Activated CD4-positive, alpha-beta T cell treated with anti-CD3 and anti-CD28 coated beads, Interleukin-2, amount 10 ng/mL, durations not matched to agents 7 days and 5 days (primary cell): ENCODE data around the gene TMEM272. TPM values are rescaled to one million over a fixed set of nuclear protein-coding genes. Genes with fewer than 3 reads are reported as not detected.

Source experiments
- CTCF ChIA-PET: fragments of 350-600 bp; sonication (Branson Sonifier 250); formaldehyde crosslinking; loops from one replicate; lab custom pipeline; 2021; ENCODE audit warnings: antibody characterized with exemption; lab: Charles Lee
- POLR2A ChIA-PET: fragments of 350-600 bp; sonication (Branson Sonifier 250); formaldehyde crosslinking; loops from one replicate; lab custom pipeline; 2021; ENCODE audit warnings: antibody characterized with exemption; lab: Charles Lee
- DNase-seq: peaks from one replicate; pipeline ENCODE4 v3.0.0-alpha.2; 2020
- H3K27ac Mint-ChIP-seq: one replicate; pipeline ENCODE4 v1.8.0; 2021; ENCODE audit warnings: mild to moderate bottlenecking, moderate library complexity, mixed read lengths
- H3K27me3 Mint-ChIP-seq: one replicate; pipeline ENCODE4 v1.8.0; 2021; ENCODE audit warnings: mixed read lengths
- H3K36me3 Mint-ChIP-seq: one replicate; pipeline ENCODE4 v1.8.0; 2021; ENCODE audit warnings: low read depth, mixed read lengths
- H3K4me1 Mint-ChIP-seq: one replicate; pipeline ENCODE4 v1.8.0; 2021; ENCODE audit warnings: mixed read lengths
- H3K4me3 Mint-ChIP-seq: one replicate; pipeline ENCODE4 v1.8.0; 2021; ENCODE audit warnings: mild to moderate bottlenecking, moderate library complexity, mixed read lengths
- H3K9me3 Mint-ChIP-seq: one replicate; pipeline ENCODE4 v1.8.0; 2021; ENCODE audit warnings: mixed read lengths
- total RNA-seq, 2 experiments: library from RNA; stranded (reverse); gene quantifications; one replicate each; pipeline ENCODE4 v1.2.3, GENCODE V29; 2021

Gene TMEM272
- total RNA-seq, 2 experiments from 2014 or later, result 1.3 to 1.5 TPM

DNA sequence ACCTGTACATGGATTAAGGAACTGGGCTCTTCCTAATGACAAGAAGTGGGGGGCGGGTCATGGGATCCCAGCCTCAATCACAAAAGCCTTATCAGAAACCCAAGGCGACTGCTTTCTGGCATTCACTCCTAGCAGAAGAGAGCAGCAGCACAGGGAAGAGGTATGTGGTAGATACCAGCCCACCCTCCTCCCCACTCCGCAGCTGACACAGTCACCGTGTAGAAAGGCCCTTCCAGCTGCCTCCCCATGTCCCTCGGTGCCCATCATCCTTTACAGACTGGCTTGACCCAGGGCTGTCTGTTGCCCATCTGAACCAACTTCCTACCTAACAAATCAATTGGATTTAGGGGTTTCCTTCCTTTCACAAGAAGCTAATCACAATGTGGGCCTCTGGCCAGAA is 37.9 kb downstream of the TMEM272 start:
- no peak overlapping the region for H3K27ac Mint-ChIP-seq
- H3K36me3 Mint-ChIP-seq, result peaks cover 3% of the 10 kb centered on the region
- POLR2A ChIA-PET, result no interaction called here
- CTCF ChIA-PET, result no interaction called here
- H3K27me3 Mint-ChIP-seq, result no peaks in the 10 kb centered on the region
- no peak for DNase-seq
- no peak overlapping the region for H3K4me3 Mint-ChIP-seq
- H3K4me1 Mint-ChIP-seq, result peaks cover 42% of the 10 kb centered on the region
- H3K9me3 Mint-ChIP-seq, result no peaks in the 10 kb centered on the region

DNA sequence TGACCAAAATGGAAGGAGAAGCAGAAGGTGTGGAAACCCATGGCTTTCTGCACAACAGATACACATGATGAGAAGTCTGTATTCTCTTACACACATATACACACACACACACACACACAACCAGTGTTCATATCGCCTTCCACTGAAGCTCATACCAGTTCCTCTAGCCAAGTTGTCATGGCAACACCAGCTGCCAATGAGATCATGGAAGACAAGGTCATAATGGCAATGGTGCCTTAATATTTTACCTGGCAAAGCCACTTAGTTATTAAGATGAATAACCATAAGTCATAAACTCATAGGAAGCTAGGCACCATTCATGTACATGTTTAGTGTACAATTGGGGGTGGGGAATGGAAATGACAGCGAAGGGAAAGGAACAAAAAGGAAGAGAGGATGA is 38.4 kb downstream of the TMEM272 start:
- Mint-ChIP-seq H3K4me1 (peaks cover 42% of the 10 kb centered on the region), H3K9me3 (no peaks in the 10 kb centered on the region), H3K27ac (no peak overlapping the region), H3K27me3 (no peaks in the 10 kb centered on the region), H3K4me3 (no peak overlapping the region), H3K36me3 (peaks cover 3% of the 10 kb centered on the region)
- CTCF ChIA-PET, result no interaction called here
- DNase-seq, result no peak
- POLR2A ChIA-PET, result no interaction called here

DNA sequence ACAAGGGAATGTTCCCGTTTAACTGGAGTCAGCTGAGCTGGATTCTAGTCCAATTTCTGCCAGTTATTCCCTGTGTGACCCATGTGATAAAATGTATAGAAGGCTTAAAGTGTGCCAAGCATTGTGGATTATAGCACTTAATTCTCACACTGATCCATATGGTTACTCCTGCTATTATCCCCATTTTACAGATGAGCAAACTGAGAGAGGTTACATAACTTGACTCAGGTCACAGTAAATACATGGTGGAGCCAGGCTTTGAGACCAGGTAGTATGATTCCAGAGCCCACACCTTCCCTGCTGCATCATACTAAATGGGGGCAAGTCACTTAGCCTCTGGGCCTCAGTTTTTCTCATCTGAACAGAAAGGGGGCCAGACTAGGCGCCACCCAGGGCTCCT is 39.1 kb downstream of the TMEM272 start:
- H3K4me3 Mint-ChIP-seq, result no peak overlapping the region
- H3K4me1 Mint-ChIP-seq, result peaks cover 43% of the 10 kb centered on the region
- H3K27me3 Mint-ChIP-seq, result no peaks in the 10 kb centered on the region
- no peaks in the 10 kb centered on the region for H3K9me3 Mint-ChIP-seq
- H3K36me3 Mint-ChIP-seq, result peaks cover 3% of the 10 kb centered on the region
- no peak overlapping the region for H3K27ac Mint-ChIP-seq
- ChIA-PET POLR2A (no interaction called here), CTCF (interaction anchor here (1.1 to 1.6 kb wide), 3 partner anchors 8 to 10 kb away, joined by 3 to 8 read pairs (median 6); no protein-coding TSS in a partner anchor)
- DNase-seq, result no peak

DNA sequence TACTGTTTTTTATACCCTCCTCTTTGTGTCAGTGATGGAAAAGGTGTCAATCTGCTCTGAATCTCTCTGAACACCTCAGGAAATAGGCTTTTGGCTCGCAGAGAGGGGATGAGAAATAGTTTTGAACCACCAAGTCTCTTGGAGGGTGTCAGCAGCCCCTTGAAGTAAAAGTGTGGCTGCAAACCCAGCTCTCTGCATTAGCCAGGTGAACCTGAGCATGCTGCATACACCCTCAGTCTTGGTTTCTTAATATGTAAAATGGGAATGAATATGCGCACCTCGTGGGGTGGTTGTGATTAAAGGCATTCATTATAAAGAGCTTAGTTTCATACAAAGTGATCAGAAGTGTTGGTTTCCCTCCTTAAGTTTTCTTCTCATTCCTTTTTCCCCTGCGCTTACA is 39.7 kb downstream of the TMEM272 start:
- Mint-ChIP-seq H3K27me3 (no peaks in the 10 kb centered on the region), H3K9me3 (no peaks in the 10 kb centered on the region), H3K4me3 (peak overlapping the region; percentile 84), H3K27ac (peak overlapping the region; percentile 91), H3K36me3 (peaks cover 3% of the 10 kb centered on the region), H3K4me1 (peaks cover 41% of the 10 kb centered on the region)
- CTCF ChIA-PET, result interaction anchor here (1.1 to 1.6 kb wide), 3 partner anchors 9 to 10 kb away, joined by 3 to 8 read pairs (median 6); no protein-coding TSS in a partner anchor
- no peak for DNase-seq
- POLR2A ChIA-PET, result no interaction called here

DNA sequence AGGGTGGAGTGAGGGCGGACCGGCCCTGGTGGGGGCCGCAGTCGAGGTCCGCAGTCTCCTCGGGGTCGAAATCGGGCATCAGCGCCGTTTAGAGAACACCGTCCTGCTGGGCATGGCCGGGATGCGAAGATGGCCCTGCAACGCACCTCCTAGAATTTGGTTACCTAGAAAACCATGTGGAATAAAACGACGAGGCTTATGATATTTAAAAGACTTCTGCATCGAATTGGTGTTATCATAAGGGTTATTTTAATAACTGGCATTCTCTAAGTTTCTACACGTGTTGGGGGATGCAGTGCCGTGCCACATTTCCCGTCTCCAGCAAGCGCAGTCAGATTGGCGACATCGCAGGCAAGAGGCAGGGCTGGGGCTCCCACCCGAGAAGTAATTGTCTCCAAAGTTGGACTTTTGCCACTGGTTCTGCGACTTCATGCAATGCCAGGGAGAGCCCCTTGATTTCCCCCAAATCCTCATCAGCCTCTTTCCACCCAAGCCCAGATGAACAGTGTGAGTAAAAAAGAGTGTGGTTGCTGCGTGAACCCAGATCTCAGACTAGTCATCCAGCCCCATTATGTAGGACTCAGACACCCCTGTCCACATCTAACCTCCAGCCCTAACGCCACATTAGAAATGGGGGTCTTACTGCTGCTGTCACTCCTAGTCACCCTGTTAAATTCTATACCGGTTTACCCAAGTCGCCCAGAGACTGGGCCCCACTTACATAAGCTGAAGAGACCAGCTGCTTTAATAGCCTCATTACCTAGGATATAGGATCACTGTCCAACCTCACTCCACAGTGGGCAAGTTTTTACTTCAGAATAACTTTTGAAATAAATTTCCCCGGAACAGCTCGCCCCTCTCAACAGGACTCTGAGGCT is 40.4 kb downstream of the TMEM272 start:
- Mint-ChIP-seq H3K27me3 (no peaks in the 10 kb centered on the region), H3K9me3 (no peaks in the 10 kb centered on the region), H3K4me3 (peak overlapping the region; percentile 84), H3K4me1 (peaks cover 41% of the 10 kb centered on the region), H3K27ac (peak overlapping the region; percentile 91), H3K36me3 (peaks cover 3% of the 10 kb centered on the region)
- POLR2A ChIA-PET, result no interaction called here
- DNase-seq, result peak; percentile 31
- CTCF ChIA-PET, result interaction anchor here (1.1 to 1.6 kb wide), 3 partner anchors 8 to 11 kb away, joined by 3 to 8 read pairs (median 6); no protein-coding TSS in a partner anchor

DNA sequence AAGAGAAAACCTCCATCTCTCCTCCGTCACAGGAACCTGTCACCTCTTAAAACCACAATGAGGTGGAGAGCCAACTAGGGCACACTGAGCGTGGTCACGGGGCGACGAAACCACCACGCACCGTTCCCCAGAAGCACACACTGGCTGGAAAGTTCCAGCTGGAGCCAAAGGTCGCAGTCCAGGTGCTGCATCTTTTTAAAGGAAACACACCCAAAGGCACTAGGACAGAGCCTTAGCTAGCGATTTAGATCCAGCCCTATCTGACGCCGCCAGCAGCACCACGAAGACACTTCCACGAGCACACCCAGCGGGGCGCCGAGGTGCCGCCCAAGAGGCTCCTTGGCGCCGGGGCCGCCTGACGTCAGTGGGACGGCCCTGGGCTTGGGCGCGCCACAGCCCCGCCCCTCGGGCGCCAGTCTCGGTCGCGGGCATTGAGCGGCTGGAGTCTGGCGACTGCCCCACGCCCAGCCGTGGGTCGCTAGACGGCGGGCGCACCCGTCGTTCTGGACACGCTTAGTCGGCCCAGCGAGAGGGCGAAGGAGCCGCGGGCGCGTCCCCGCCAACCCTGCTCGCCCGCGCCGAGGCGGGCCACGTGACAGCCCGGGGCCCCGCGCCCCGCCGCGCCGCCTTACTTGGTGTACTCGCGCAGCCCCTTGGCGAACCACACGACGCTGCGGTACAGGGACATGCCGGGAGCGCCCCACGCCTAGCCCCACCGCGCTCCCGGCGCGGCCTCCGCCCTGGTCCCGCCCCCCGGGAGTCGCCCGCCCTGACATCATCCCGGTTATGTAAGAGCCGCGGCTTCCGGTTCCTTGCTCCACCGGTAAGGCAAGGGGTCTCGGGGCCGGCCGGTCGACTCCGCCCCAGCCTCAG is 41.3 kb downstream of the TMEM272 start, which contains the start of gene DHRS12:
Gene DHRS12, minus strand, starts transcription at position 742 of the 873 bp plus-strand sequence. CDS start 4,504 bp downstream, outside the sequence.
- CTCF ChIA-PET, result interaction anchor here (1.1 kb wide), 1 partner anchor 10 kb away, joined by 3 read pairs; no protein-coding TSS in a partner anchor
- H3K4me1 Mint-ChIP-seq, result peaks cover 41% of the 10 kb centered on the region

DNA sequence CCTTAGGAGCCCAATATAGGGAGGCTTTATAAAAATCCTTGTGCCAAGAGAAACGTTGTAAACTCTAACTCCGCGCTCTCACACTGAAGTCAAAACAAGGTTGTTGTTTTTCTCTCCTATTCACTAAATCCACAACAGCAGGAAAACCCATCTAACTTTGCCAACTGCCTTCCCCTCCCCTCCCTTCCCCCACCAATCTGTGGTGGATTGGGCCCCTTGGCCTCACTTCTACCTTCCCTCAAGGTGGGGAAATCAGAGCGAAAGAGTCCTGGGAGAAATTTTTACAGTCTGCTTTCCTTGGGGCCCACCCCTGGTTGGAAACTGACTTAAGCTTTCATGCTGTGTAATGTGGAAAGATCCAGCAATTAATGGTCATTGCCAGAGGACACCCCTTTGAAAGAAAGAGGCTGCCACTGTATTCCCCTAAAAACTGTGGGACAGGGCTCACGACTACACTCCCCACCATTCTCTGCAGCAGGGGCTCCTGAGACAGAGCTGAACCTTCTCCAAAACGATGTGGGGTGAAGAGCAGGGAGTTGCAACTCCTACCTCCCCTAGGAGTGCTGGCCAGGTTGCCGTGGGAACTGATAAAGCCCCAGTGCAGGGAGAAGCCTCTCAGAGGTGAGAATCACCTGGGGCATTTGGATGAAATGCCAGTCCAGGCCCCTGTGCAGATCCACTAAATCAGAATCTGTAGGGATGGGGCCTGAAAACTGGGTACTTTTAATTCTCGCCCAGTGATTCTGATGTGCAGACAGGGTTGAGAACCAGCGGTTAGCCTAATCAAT is 42.2 kb downstream of the TMEM272 start:
- peaks cover 41% of the 10 kb centered on the region for H3K4me1 Mint-ChIP-seq
- H3K27me3 Mint-ChIP-seq, result no peaks in the 10 kb centered on the region
- POLR2A ChIA-PET, result interaction anchor here (0.7 to 1.3 kb wide), 2 partner anchors 350 to 848 kb away, joined by 3 to 5 read pairs; partner anchors contain the start of gene INTS6
- peaks cover 3% of the 10 kb centered on the region for H3K36me3 Mint-ChIP-seq
- no peak for DNase-seq
- H3K9me3 Mint-ChIP-seq, result no peaks in the 10 kb centered on the region
- H3K4me3 Mint-ChIP-seq, result peak overlapping the region; percentile 86
- CTCF ChIA-PET, result interaction anchor here (0.6 to 1.1 kb wide), 3 partner anchors 11 to 386 kb away, joined by 3 read pairs; no protein-coding TSS in a partner anchor
- peak overlapping the region; percentile 99 for H3K27ac Mint-ChIP-seq

More for the DNA sequence above, 41.3 kb downstream of the TMEM272 start, which contains the start of gene DHRS12:
- DNase-seq, result peak; percentile 88
- peak within 1 kb of the TSS; percentile 99 for H3K27ac Mint-ChIP-seq
- H3K9me3 Mint-ChIP-seq, result no peaks in the 10 kb centered on the region
- POLR2A ChIA-PET, result no interaction called here
- H3K36me3 Mint-ChIP-seq, result peaks cover 3% of the 10 kb centered on the region
- peak within 1 kb of the TSS; percentile 86 for H3K4me3 Mint-ChIP-seq
- H3K27me3 Mint-ChIP-seq, result no peaks in the 10 kb centered on the region

DNA sequence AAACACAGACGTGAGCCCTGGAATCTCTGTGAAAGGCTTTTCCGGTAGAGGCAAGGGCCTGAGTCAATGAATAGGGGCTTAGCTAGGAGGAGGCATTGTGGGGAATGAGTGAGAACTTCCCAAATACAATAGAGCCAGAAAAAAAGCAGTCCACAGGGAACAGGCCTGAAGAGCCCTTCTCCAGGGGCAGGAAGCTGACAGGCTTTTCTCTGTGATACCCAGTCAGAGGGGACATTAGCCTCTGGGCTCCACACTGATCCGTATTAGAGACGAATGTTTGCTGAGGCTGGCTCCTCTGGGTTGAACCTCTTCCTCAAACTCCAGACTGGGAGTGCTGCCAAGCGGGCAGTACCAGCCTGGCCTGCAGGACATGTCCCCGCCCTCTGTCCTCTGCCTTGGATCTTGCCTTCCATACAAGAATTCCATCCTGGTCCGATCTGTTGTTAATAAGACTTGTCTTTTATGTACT is 43.3 kb downstream of the TMEM272 start:
- no peak for DNase-seq
- H3K4me3 Mint-ChIP-seq, result no peak overlapping the region
- H3K27ac Mint-ChIP-seq, result peak overlapping the region; percentile 99
- no peaks in the 10 kb centered on the region for H3K9me3 Mint-ChIP-seq
- CTCF ChIA-PET, result interaction anchor here (0.7 to 1.5 kb wide), 4 partner anchors 12 to 515 kb away, joined by 3 to 6 read pairs (median 3); no protein-coding TSS in a partner anchor
- H3K27me3 Mint-ChIP-seq, result no peaks in the 10 kb centered on the region
- POLR2A ChIA-PET, result interaction anchor here (1.2 to 1.3 kb wide), 2 partner anchors 349 to 362 kb away, joined by 3 read pairs; partner anchors contain the start of gene INTS6
- H3K4me1 Mint-ChIP-seq, result peaks cover 44% of the 10 kb centered on the region
- peaks cover 3% of the 10 kb centered on the region for H3K36me3 Mint-ChIP-seq

DNA sequence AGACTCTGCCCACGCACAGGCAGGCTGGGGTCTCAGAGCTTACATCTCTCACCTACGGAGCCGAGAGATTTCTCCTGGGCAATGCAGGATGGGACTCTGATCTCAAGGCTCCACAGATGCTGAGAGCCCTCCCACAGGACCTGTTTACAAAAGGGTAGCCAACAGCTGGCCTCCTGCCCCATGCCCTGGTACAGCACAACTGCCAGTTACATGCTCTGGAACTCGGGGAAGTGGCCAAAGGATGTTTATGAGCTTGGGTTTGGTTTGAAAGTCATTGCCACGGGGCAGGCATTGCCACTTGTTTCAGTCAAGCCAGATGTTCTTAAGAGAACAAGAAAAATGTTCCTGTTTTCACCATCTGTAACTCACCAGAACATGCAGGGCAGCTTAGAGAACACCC is 44.5 kb downstream of the TMEM272 start:
- H3K27ac Mint-ChIP-seq, result no peak overlapping the region
- ChIA-PET CTCF (interaction anchor here (0.8 to 1.5 kb wide), 7 partner anchors 11 to 514 kb away, joined by 3 to 6 read pairs (median 3); no protein-coding TSS in a partner anchor), POLR2A (interaction anchor here (1.2 kb wide), 1 partner anchor 361 kb away, joined by 3 read pairs; no protein-coding TSS in a partner anchor)
- no peaks in the 10 kb centered on the region for H3K9me3 Mint-ChIP-seq
- H3K4me3 Mint-ChIP-seq, result no peak overlapping the region
- DNase-seq, result no peak
- H3K36me3 Mint-ChIP-seq, result peaks cover under 1% of the 10 kb centered on the region
- no peaks in the 10 kb centered on the region for H3K27me3 Mint-ChIP-seq
- peaks cover 39% of the 10 kb centered on the region for H3K4me1 Mint-ChIP-seq

DNA sequence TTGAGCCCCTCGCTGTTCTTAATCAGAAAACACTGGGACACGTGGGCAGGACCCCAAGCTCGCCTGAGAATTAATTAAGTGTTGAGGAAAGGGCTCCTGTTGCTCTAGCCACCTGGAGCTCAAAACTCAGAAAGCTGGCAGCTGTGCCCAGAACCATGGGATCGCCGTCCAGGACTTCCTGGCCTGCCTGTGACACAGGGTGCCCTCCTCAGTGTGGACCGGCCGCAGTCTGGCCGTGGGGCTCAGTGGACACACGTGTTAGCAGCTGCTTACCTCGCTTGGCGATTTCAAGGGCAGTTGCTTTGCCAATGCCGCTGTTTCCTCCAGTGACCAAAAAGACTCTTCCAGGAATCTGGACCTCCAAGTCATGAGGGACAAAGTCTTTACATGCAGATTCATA is 45.7 kb downstream of the TMEM272 start:
- POLR2A ChIA-PET, result interaction anchor here (0.8 kb wide), 1 partner anchor 637 kb away, joined by 3 read pairs; no protein-coding TSS in a partner anchor
- CTCF ChIA-PET, result interaction anchor here (0.5 to 2.3 kb wide), 4 partner anchors 14 to 573 kb away, joined by 3 to 7 read pairs (median 5); no protein-coding TSS in a partner anchor
- H3K4me3 Mint-ChIP-seq, result no peak overlapping the region
- no peaks in the 10 kb centered on the region for H3K36me3 Mint-ChIP-seq
- no peak overlapping the region for H3K27ac Mint-ChIP-seq
- DNase-seq, result no peak
- H3K4me1 Mint-ChIP-seq, result peaks cover 29% of the 10 kb centered on the region
- no peaks in the 10 kb centered on the region for H3K9me3 Mint-ChIP-seq
- no peaks in the 10 kb centered on the region for H3K27me3 Mint-ChIP-seq
